IMR-90 (cell line): ENCODE data around the gene TNFRSF11A. TPM values are rescaled to one million over a fixed set of nuclear protein-coding genes. Genes with fewer than 3 reads are reported as not detected.
A peak's percentile ranks its signal among the peaks of the same experiment; 100 is the strongest.

Experiments used
- ATAC-seq: fragments of 200-7000 bp; cut with Tn5 transposase; 2 replicates; pipeline ENCODE4 v1.9.1; 2020; ENCODE audit warnings: low read depth, mild to moderate bottlenecking, moderate library complexity
- BruUV-seq: library from RNA; stranded (reverse); fragments of 400-500 nt; replicated peaks from 2 replicates; lab custom pipeline; 2021; lab: Mats Ljungman, UMichigan
- CTCF ChIA-PET: fragments of 300-600 bp; formaldehyde crosslinking; extraction: SDS; loops from one replicate; lab custom pipeline; 2021; ENCODE audit warnings: antibody characterized with exemption; lab: Yijun Ruan, JAX
- POLR2A ChIA-PET: fragments of 300-600 bp; sonication (Branson Sonifier 250); formaldehyde crosslinking; loops from one replicate; lab custom pipeline; 2022; ENCODE audit warnings: antibody characterized with exemption; ENCODE audit not compliant: unreplicated experiment; lab: Charles Lee
- DNase-seq: peaks from one replicate; pipeline ENCODE4 v3.0.0; 2013
- H2AFZ ChIP-seq: replicated peaks from 2 replicates; pipeline ENCODE3; 2013; ENCODE audit warnings: low read length, mild to moderate bottlenecking; ENCODE audit not compliant: poor library complexity
- H2AK5ac ChIP-seq: 2 replicates; pipeline ENCODE4 v1.6.1; 2013; ENCODE audit warnings: low read depth, low read length, inconsistent platforms
- H2AK9ac ChIP-seq: replicated peaks from 2 replicates; pipeline ENCODE3; 2013; ENCODE audit warnings: mild to moderate bottlenecking, low read depth, low read length, moderate library complexity; ENCODE audit not compliant: poor library complexity
- H2BK120ac ChIP-seq: 2 replicates; pipeline ENCODE4 v1.6.1; 2013; ENCODE audit warnings: low read depth, low read length, inconsistent platforms
- H2BK15ac ChIP-seq: 3 replicates; pipeline ENCODE4 v1.6.1; 2013; ENCODE audit warnings: low read depth, low read length, inconsistent platforms
- H2BK20ac ChIP-seq: 2 replicates; pipeline ENCODE4 v1.6.1; 2013; ENCODE audit warnings: low read depth, mild to moderate bottlenecking, inconsistent platforms, low read length, moderate library complexity
- H2BK5ac ChIP-seq: 2 replicates; pipeline ENCODE4 v1.6.1; 2013; ENCODE audit warnings: mild to moderate bottlenecking, low read depth, low read length, inconsistent platforms; ENCODE audit not compliant: poor library complexity, severe bottlenecking
- H3K14ac ChIP-seq: replicated peaks from 2 replicates; pipeline ENCODE4 v1.6.1; 2013; ENCODE audit warnings: low read depth, low read length, inconsistent platforms
- H3K18ac ChIP-seq: 2 replicates; pipeline ENCODE4 v1.6.1; 2013; ENCODE audit warnings: low read depth, low read length, control low read depth
- H3K23ac ChIP-seq: 2 replicates; pipeline ENCODE4 v1.6.1; 2013; ENCODE audit warnings: low read depth, low read length, inconsistent platforms
- H3K27ac ChIP-seq: 2 replicates; pipeline ENCODE4 v1.5.1; 2013; ENCODE audit warnings: mild to moderate bottlenecking, control low read depth, low read length; ENCODE audit not compliant: insufficient read depth
- H3K27me3 ChIP-seq: 2 replicates; pipeline ENCODE4 v1.6.1; 2013; ENCODE audit warnings: low read length; ENCODE audit not compliant: control insufficient read depth, insufficient read depth
- H3K36me3 ChIP-seq: 2 replicates; pipeline ENCODE4 v1.6.1; 2013; ENCODE audit warnings: low read length, mixed read lengths; ENCODE audit not compliant: control insufficient read depth, insufficient read depth
- H3K4ac ChIP-seq: 2 replicates; pipeline ENCODE4 v1.6.1; 2013; ENCODE audit warnings: low read depth, low read length, inconsistent platforms
- H3K4me1 ChIP-seq: 2 replicates; pipeline ENCODE4 v1.6.1; 2013; ENCODE audit warnings: low read length, mixed read lengths; ENCODE audit not compliant: control insufficient read depth, insufficient read depth
- H3K4me2 ChIP-seq: 2 replicates; pipeline ENCODE4 v1.6.1; 2013; ENCODE audit warnings: low read depth, mild to moderate bottlenecking, control low read depth, low read length, moderate library complexity
- H3K4me3 ChIP-seq: 2 replicates; pipeline ENCODE4 v1.5.1; 2013; ENCODE audit warnings: low read depth, mild to moderate bottlenecking, control low read depth, low read length, moderate library complexity; ENCODE audit not compliant: insufficient read depth
- H3K56ac ChIP-seq: 2 replicates; pipeline ENCODE4 v1.6.1; 2013; ENCODE audit warnings: low read length, inconsistent platforms; ENCODE audit not compliant: insufficient read depth; ENCODE audit errors: extremely low read depth
- H3K79me1 ChIP-seq, 2 experiments: 2 replicates each; pipeline ENCODE4 v1.6.1; 2013; ENCODE audit warnings: low read length in 2 of 2, inconsistent platforms in 1 of 2, low read depth in 1 of 2
- H3K9ac ChIP-seq: 2 replicates; pipeline ENCODE4 v1.6.1; 2013; ENCODE audit warnings: low read depth, low read length, control low read depth
- H3K9me1 ChIP-seq: 2 replicates; pipeline ENCODE4 v1.6.1; 2013; ENCODE audit warnings: low read length, inconsistent platforms; ENCODE audit not compliant: insufficient read depth
- H3K9me3 ChIP-seq: 2 replicates; pipeline ENCODE4 v1.6.1; 2013; ENCODE audit warnings: low read length; ENCODE audit not compliant: control insufficient read depth, insufficient read depth
- H4K20me1 ChIP-seq: 2 replicates; pipeline ENCODE4 v1.6.1; 2013; ENCODE audit warnings: low read length, inconsistent platforms; ENCODE audit not compliant: insufficient read depth
- H4K5ac ChIP-seq: 2 replicates; pipeline ENCODE4 v1.6.1; 2013; ENCODE audit warnings: mild to moderate bottlenecking, low read depth, low read length, control low read depth
- H4K8ac ChIP-seq, 2 experiments: 2 replicates each; pipeline ENCODE4 v1.6.1; 2013; ENCODE audit warnings: low read depth in 2 of 2, low read length in 2 of 2, control low read depth in 1 of 2, inconsistent platforms in 1 of 2
- H4K91ac ChIP-seq: 2 replicates; pipeline ENCODE4 v1.6.1; 2013; ENCODE audit warnings: low read depth, low read length, inconsistent platforms; ENCODE audit not compliant: insufficient read depth
- BHLHE40 ChIP-seq: fragments of 150-350 bp; IDR thresholded peaks from 2 replicates; pipeline ENCODE4 v1.6.1; 2016; ENCODE audit warnings: mild to moderate bottlenecking, low read depth, low read length
- CEBPB ChIP-seq: IDR thresholded peaks from 2 replicates; pipeline ENCODE4 v1.6.1; 2012; ENCODE audit warnings: low read depth, low read length, improper control_type of control experiment
- CHD1 ChIP-seq: IDR thresholded peaks from 2 replicates; pipeline ENCODE4 v1.6.1; 2012; ENCODE audit warnings: low read depth, low read length, improper control_type of control experiment
- CTCF ChIP-seq: conservative IDR thresholded peaks from 2 replicates; pipeline ENCODE4 v1.5.1; 2012; ENCODE audit warnings: mild to moderate bottlenecking, low read depth, low read length, improper control_type of control experiment
- ELK1 ChIP-seq: fragments of 150-350 bp; IDR thresholded peaks from 2 replicates; pipeline ENCODE4 v1.6.1; 2016; ENCODE audit warnings: low read depth, mild to moderate bottlenecking, low read length, moderate library complexity, borderline replicate concordance
- FOS ChIP-seq: fragments of 150-350 bp; IDR thresholded peaks from 2 replicates; pipeline ENCODE4 v1.6.1; 2016; ENCODE audit warnings: low read depth, low read length
- MAFK ChIP-seq: IDR thresholded peaks from 2 replicates; pipeline ENCODE4 v1.6.1; 2012; ENCODE audit warnings: low read depth, low read length, improper control_type of control experiment
- MAZ ChIP-seq: IDR thresholded peaks from 2 replicates; pipeline ENCODE4 v1.6.1; 2012; ENCODE audit warnings: low read depth, mild to moderate bottlenecking, low read length, improper control_type of control experiment, moderate library complexity, borderline replicate concordance
- MXI1 ChIP-seq: IDR thresholded peaks from 2 replicates; pipeline ENCODE4 v1.6.1; 2012; ENCODE audit warnings: low read depth, mild to moderate bottlenecking, low read length, moderate library complexity, borderline replicate concordance
- NFE2L2 ChIP-seq: fragments of 150-350 bp; IDR thresholded peaks from 2 replicates; pipeline ENCODE4 v1.6.1; 2016; ENCODE audit warnings: low read depth, mild to moderate bottlenecking, low read length
- POLR2A ChIP-seq: IDR thresholded peaks from 2 replicates; pipeline ENCODE4 v1.6.1; 2012; ENCODE audit warnings: mild to moderate bottlenecking, low read depth, low read length
- RAD21 ChIP-seq: IDR thresholded peaks from 2 replicates; pipeline ENCODE4 v1.6.1; 2012; ENCODE audit warnings: low read length, improper control_type of control experiment
- RCOR1 ChIP-seq: IDR thresholded peaks from 2 replicates; pipeline ENCODE4 v1.6.1; 2012; ENCODE audit warnings: mild to moderate bottlenecking, low read length, improper control_type of control experiment; ENCODE audit not compliant: insufficient replicate concordance
- RFX5 ChIP-seq: IDR thresholded peaks from 2 replicates; pipeline ENCODE4 v1.8.0; 2012; ENCODE audit warnings: low read depth, mild to moderate bottlenecking, low read length, moderate library complexity
- SMC3 ChIP-seq: fragments of 150-350 bp; IDR thresholded peaks from 2 replicates; pipeline ENCODE4 v1.6.1; 2016; ENCODE audit warnings: low read depth, mild to moderate bottlenecking, antibody characterized with exemption, low read length, moderate library complexity
- WGBS, 2 experiments: methylation state at CpG; one replicate each; pipeline versions ENCODE4 v1.1.5 to v1.1.7; 2013; ENCODE audit warnings: missing lambda C conversion rate in 2 of 2; ENCODE audit not compliant: insufficient read length in 1 of 2; ENCODE audit errors: extremely low coverage in 2 of 2; 5-methylcytosine and 5-hydroxymethylcytosine counted together
- dilution Hi-C: fragments of 300-500 bp; cut with HindIII; formaldehyde crosslinking; loops from one replicate; pipeline ENCODE4 v1.14.3; 2018; ENCODE audit warnings: low sequenced_read_pairs; ENCODE audit not compliant: unreplicated experiment
- in situ Hi-C: fragments of 300-500 bp; cut with MboI; formaldehyde crosslinking; loops from 3 replicates; pipeline ENCODE4 v1.14.3; 2019; ENCODE audit warnings: low sequenced_read_pairs, inconsistent platforms, mixed read lengths
- intact Hi-C: fragments of 100-400 bp; cut with micrococcal nuclease; formaldehyde crosslinking; loops from 2 replicates; pipeline ENCODE4 v1.10.0; 2022
- polyA plus RNA-seq, 3 experiments: library from polyadenylated mRNA; depleted of rRNA; stranded (reverse); fragments of >200 nt; gene quantifications; 2 replicates each; pipeline ENCODE4 v1.2.3, GENCODE V29; 2012; ENCODE audit warnings: low replicate concordance in 1 of 3
- total RNA-seq: library from RNA; depleted of rRNA; stranded (reverse); fragments of >200 nt; gene quantifications from 2 replicates; pipeline ENCODE4 v1.2.3, GENCODE V29; 2012

Gene TNFRSF11A
- total and polyA plus RNA-seq, 2 of the 4 experiments (the other 2 are of a cell fraction), result under 0.01 TPM; not detected in 1

GRCh38 chr18:62425465-62426190 is 100.5 kb downstream of the TNFRSF11A start:
- Histone ChIP-seq H4K20me1 (no peaks in the 10 kb centered on the region), H3K4me1 (peaks cover 3% of the 10 kb centered on the region; the same call in 1 of the 2 replicates), H3K27ac (peak overlapping the region; percentile 48), H3K9ac (no peak overlapping the region), H3K36me3 (no peaks in the 10 kb centered on the region), H2BK120ac (peak overlapping the region; percentile 17), H2AK9ac (no peak overlapping the region), H4K8ac (peak overlapping the region in 1 of 2 experiments; percentile 33; a peak in 1 of 4 replicates), H3K56ac (no peak overlapping the region), H3K79me1 (no peaks in the 10 kb centered on the region), H4K5ac (no peak overlapping the region), H3K4me3 (peak overlapping the region; percentile 22), H3K9me1 (no peaks in the 10 kb centered on the region), H2BK20ac (no peak overlapping the region; the same call in 1 of the 2 replicates), H2AK5ac (no peak overlapping the region), H3K9me3 (no peaks in the 10 kb centered on the region; the same call in 1 of the 2 replicates), H2BK15ac (no peak overlapping the region), H3K4ac (peak overlapping the region; percentile 10; the same call in 1 of the 2 replicates), H4K91ac (no peak overlapping the region; the same call in 1 of the 2 replicates), H3K18ac (no peak overlapping the region), H3K14ac (0 out of 2 replicates have a peak overlapping the region, but pooled peaks have one; percentile 16), H2AFZ (peak overlapping the region; percentile 7), H3K4me2 (peak overlapping the region; percentile 68), H2BK5ac (no peak overlapping the region), H3K23ac (no peak overlapping the region), H3K27me3 (peaks cover 9% of the 10 kb centered on the region)
- DNase-seq (peak; percentile 96), ATAC-seq (peak; percentile 95)
- WGBS, 2 experiments, result 0% methylated on average over 5 of the region's 14 CpGs; no CpG with 5 or more reads in 1 of the 2 experiments
- dilution Hi-C loops (no loop called here), intact Hi-C loops (loop anchor here (1.0 kb wide), 3 partner anchors 97 to 557 kb away; no protein-coding TSS in a partner anchor), in situ Hi-C loops (loop anchor here (5.0 kb wide), 1 partner anchor 557 kb away; no protein-coding TSS in a partner anchor)
- BruUV-seq, result no TSS peak
- ChIA-PET CTCF (interaction anchor here (1.0 to 1.9 kb wide), 10 partner anchors 9 to 554 kb away, joined by 3 to 14 read pairs (median 4); partner anchors contain the start of gene ZCCHC2), POLR2A (no interaction called here)
- peak; percentile 92 for TF ChIP-seq CTCF
- TF ChIP-seq RAD21, result peak; percentile 84
- peak; percentile 77 for TF ChIP-seq SMC3
- TF ChIP-seq MXI1, result no peak
- TF ChIP-seq ELK1, result no peak
- TF ChIP-seq NFE2L2, result peak; percentile 82
- TF ChIP-seq BHLHE40, result no peak; the same call in 1 of the 2 replicates
- TF ChIP-seq RCOR1, result no peak
- peak; percentile 90 for TF ChIP-seq CEBPB
- no peak for TF ChIP-seq RFX5
- peak; percentile 62 for TF ChIP-seq MAFK
- no peak for TF ChIP-seq CHD1
- TF ChIP-seq POLR2A, result no peak
- TF ChIP-seq MAZ, result no peak
- peak; percentile 35; the same call in 1 of the 2 replicates for TF ChIP-seq FOS
